GM19240 (cell line): ENCODE results near the gene HIF3A.

ENCODE experiments used
- DNase-seq: peaks from one replicate; pipeline ENCODE4 v3.0.0; 2011; ENCODE audit warnings: low spot score; ENCODE audit not compliant: insufficient read length

The HIF3A gene

DNA sequence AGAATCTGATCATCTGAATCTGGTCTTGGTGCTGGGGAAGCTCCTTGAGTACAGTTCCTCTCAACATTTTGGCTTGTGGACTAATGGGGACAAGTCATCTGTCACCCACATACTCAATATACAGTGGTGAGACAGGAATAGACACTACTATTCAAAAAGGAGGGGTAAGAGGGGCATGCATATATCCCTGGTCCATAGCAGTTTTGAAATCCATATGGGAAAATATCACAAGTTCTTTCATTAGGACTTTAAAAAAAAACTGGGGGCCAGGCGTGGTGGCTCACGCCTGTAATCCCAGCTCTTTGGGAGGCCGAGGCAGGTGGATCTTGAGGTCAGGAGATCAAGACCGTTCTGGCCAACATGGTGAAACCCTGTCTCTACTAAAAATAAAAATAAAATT, 29.8 kb downstream of the HIF3A start:
- no peak for DNase-seq

DNA sequence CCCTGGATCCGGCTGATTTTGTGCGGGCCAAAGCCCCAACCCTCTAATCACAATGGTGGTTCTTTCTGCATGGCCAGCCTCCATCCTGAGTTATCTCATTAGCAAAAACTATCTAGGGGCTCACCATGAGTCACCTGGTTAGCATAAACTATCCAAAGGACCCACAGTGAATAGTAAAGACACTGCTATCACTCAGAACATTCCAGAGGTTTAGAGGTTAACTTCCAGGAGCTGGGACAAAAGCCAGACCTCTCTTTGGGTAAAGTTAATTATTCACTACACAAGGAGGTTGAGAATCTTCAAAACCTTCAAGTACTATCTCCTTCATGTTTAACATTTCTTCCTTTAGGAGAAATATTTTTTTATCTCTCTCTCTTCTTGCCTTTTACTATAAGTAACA, 31.2 kb downstream of the HIF3A start:
- no peak for DNase-seq

GRCh38 chr19:46330319-46330918, 33.6 kb downstream of the HIF3A start:
- no peak for DNase-seq

GRCh38 chr19:46337487-46337886, 40.6 kb downstream of the HIF3A start:
- no peak for DNase-seq

DNA sequence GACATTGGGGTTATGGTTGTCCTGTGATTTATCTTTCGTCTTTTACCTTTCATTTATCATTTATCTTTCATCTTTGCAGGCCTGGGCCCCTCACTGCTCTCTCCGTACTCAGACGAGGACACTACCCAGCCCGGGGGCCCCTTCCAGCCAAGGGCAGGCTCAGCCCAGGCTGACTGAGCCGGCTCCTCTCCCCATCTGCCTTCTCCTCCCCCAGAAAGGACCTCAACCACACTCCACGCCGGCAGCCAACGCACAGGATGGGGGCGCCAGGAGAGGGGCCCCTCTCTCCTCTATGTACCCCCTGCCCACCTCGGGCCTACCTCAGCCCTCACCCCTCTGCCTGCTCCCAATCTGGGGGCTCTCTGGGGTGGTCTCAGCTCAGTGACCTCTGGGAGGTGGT, 42.6 kb downstream of the HIF3A start:
- DNase-seq: no peak

- DNase-seq: no peak
Observed at GRCh38 chr19:46340051-46340659, 43.3 kb downstream of the HIF3A start.

GRCh38 chr19:46341937-46342336, 45.1 kb downstream of the HIF3A start:
- no peak for DNase-seq

DNA sequence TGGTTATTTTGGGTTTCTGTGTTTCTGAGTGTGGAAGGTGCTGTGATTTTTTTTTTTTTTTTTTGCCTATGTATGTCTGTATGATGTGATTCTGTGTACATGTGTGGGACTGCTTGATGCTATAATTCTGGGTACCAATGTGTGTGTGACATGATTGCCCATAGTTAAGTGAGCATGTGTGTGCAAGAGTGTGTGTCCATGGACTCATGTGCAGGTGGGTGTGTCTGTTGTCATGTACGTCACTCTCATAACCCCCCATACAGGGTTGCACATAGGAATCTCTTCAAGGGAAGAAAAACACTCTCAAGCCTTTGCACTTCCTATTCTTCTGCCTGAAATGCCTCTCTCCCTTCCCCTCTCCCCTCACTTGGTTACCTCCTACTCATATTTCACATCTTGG, 47.5 kb downstream of the HIF3A start:
- no peak for DNase-seq

DNA sequence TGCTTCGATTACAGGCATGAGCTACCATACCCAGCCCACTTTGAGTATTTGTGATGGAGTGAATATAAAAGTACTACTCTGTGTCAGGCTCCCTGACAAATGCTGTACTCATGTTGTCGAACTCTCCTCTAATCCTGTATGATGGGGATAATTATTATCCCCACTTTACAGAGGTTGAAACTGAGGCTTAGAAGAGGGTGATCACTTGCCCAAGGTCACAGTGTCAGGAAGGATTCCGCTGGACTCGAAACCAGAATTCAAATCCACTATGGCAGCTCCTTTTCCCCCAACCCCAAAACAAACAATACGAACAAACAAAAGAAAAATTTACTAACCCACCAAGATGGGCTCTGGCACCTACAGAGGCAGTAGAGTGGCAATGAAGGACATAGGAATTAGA, 48.3 kb downstream of the HIF3A start:
- DNase-seq: no peak

- peak; percentile 96 for DNase-seq
Observed at GRCh38 chr19:46346821-46347571, 50.2 kb downstream of the HIF3A start, which contains the start of gene PPP5C. TSS of gene PPP5C (plus strand) at chr19:46347087. CDS start at chr19:46347097, 10 bp downstream.

GRCh38 chr19:46347572-46347883, 50.7 kb downstream of the HIF3A start:
- DNase-seq: no peak

DNA sequence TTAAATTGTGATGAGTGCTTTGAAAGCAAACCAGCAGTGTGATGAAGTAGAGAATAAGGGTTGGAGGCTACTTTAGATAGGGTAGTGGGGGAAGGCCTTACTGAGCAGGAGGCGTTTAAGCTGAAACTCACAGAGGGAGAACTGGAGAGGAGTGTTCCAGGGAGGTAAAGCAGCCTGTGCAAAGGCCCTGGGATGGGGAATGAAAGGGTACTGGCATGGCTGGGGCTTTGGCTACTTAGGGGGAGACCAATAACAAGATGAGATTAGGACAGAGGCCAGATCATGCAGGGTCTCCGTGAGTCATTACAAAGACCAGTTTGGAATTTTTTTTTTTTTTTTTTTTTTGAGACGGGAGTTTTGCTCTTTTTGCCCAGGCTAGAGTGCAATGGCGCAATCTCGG, 51.1 kb downstream of the HIF3A start:
- DNase-seq: no peak

GRCh38 chr19:46349311-46349993, 52.6 kb downstream of the HIF3A start:
- no peak for DNase-seq

- DNase-seq: no peak
Observed at GRCh38 chr19:46350029-46350757, 53.4 kb downstream of the HIF3A start.

GRCh38 chr19:46350758-46351159, 53.9 kb downstream of the HIF3A start:
- DNase-seq: peak; percentile 20

DNA sequence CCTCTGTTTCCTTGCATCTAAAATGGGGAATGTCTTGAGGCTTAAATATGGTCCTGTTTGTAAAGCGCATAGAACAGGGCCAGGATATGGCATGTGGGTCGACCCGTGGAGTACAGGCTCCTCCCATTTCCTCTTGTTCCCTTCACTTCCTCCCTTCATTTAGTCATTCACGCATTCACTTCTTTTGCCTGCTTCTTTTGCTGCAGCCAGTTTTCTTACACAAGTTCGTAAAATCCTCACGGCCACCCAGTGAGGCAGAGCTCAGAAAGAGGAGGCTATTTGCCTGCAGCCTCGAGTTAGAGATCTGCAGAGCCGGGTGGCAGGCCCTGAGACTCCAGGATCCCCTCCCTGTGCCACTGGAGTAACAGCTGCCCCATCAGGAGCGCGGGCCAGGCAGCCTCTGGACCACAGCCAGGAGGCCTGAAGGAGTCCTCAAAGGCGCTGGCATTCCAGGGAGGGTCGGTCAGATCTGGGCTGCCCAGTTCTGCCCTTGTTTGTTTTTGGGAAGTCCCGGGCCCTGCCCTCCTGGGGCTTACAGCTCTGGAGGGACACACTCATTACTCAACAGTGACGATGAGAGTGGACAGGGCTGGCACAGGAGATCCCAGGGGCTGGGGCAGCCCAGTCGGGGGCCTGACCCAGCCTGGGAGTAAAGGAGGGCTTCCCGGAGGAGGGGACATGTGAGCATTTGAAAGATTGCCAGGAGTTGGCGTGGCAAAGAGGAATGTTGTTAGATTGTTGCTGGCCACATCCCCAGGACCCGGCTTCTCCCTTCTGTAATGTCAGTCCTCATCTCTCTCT, 54.6 kb downstream of the HIF3A start:
- no peak for DNase-seq

- DNase-seq: no peak
Observed at GRCh38 chr19:46353730-46354528, 57.1 kb downstream of the HIF3A start.

DNA sequence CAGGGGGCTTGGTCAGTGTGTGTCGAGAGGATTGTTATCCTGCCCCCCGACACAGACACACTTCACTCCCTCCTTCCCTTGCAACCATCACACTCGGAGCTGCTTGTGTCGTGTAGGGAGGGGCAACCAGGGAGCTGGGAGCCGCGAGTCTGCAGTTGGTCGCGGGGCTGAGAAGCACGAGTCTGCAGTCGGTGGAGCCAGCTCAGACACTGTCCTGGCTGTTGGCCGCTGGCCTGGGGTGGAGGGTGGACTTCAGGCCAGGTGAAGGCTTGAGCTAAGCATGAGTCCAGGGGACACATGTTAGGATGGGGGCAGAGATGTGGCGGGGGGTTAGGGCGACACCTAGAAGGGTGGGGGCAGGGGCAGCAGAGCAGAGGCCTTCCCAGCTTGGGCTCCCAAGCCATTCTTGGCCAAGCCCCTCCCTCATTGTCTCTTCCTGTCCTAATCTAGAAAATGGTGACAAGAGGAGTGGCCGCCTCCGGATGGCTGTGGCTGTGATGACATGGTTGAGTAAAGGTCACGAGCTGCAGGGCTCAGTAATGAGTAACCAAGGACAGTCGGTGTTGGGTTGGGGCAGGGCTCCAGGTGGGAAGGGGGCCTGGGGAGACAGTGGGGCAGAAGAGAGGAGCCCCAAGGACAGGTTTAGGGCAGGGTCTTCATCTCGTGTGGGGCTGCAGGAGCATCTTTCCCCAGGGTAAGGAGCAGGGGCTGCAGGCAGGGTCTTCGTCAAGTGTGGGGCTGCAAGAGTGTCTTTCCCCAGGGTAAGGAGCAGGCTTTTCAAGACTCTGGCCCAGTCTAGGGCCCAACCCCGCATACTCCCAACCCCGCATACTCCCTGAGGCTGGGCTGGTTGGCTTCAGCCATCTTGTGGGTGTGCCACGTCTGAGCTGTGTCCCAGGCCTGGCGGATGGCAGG, 58.6 kb downstream of the HIF3A start:
- DNase-seq: no peak
